Measurements from ENCODE around the gene MRNIP. TPM values are rescaled to one million over a fixed set of nuclear protein-coding genes. Genes with fewer than 3 reads are reported as not detected.
A peak's percentile ranks its signal among the peaks of the same experiment; 100 is the strongest.
"Not testable (repeated sequence)": the region's sequence is repeated elsewhere in the genome, so short reads cannot be mapped to it uniquely, and the experiment has no call there.

MRNIP gene
- total RNA-seq, 2 experiments from 2014 or later = 19.8 to 24.9 TPM

- Mint-ChIP-seq H3K4me1 (ENCODE audit: low read depth) (no peaks in the 10 kb centered on the region), H3K4me3 (no peak overlapping the region), H3K9me3 (no peaks in the 10 kb centered on the region), H3K27me3 (no peaks in the 10 kb centered on the region), H3K27ac (no peak overlapping the region), H3K36me3 (peaks cover 21% of the 10 kb centered on the region)
- ChIA-PET POLR2A (no interaction called here), CTCF (no interaction called here)
- DNase-seq = no peak
- intact Hi-C loops (cut with micrococcal nuclease) = no loop called here
These were observed 15.5 kb upstream of the MRNIP start for GRCh38 chr5:179874136-179874535.

GRCh38 chr5:179873588-179874110 lies 15.0 kb upstream of the MRNIP start:
- no peak overlapping the region for H3K4me3 Mint-ChIP-seq
- H3K36me3 Mint-ChIP-seq = peaks cover 21% of the 10 kb centered on the region
- H3K4me1 Mint-ChIP-seq (ENCODE audit: low read depth) = no peaks in the 10 kb centered on the region
- CTCF ChIA-PET = interaction anchor here (0.5 kb wide), 1 partner anchor 20 kb away, joined by 3 read pairs; no protein-coding TSS in a partner anchor
- intact Hi-C loops (cut with micrococcal nuclease) = no loop called here
- no peaks in the 10 kb centered on the region for H3K9me3 Mint-ChIP-seq
- POLR2A ChIA-PET = no interaction called here
- H3K27ac Mint-ChIP-seq = no peak overlapping the region
- H3K27me3 Mint-ChIP-seq = no peaks in the 10 kb centered on the region
- no peak for DNase-seq

GRCh38 chr5:179872828-179873575 lies 14.4 kb upstream of the MRNIP start:
- Mint-ChIP-seq H3K4me3 (no peak overlapping the region), H3K36me3 (peaks cover 24% of the 10 kb centered on the region), H3K27ac (no peak overlapping the region), H3K4me1 (ENCODE audit: low read depth) (no peaks in the 10 kb centered on the region), H3K27me3 (no peaks in the 10 kb centered on the region), H3K9me3 (no peaks in the 10 kb centered on the region)
- ChIA-PET POLR2A (no interaction called here), CTCF (interaction anchor here (0.5 kb wide), 1 partner anchor 20 kb away, joined by 3 read pairs; no protein-coding TSS in a partner anchor)
- intact Hi-C loops (cut with micrococcal nuclease) = no loop called here
- DNase-seq = no peak

GRCh38 chr5:179872055-179872827 lies 13.6 kb upstream of the MRNIP start:
- Mint-ChIP-seq H3K36me3 (peaks cover 20% of the 10 kb centered on the region), H3K4me1 (ENCODE audit: low read depth) (no peaks in the 10 kb centered on the region), H3K9me3 (no peaks in the 10 kb centered on the region), H3K27ac (no peak overlapping the region), H3K27me3 (no peaks in the 10 kb centered on the region), H3K4me3 (no peak overlapping the region)
- intact Hi-C loops (cut with micrococcal nuclease) = no loop called here
- ChIA-PET CTCF (no interaction called here), POLR2A (no interaction called here)
- no peak for DNase-seq

GRCh38 chr5:179871533-179871932 lies 12.9 kb upstream of the MRNIP start:
- H3K4me3 Mint-ChIP-seq; H3K9me3 Mint-ChIP-seq; H3K4me1 Mint-ChIP-seq (ENCODE audit: low read depth); H3K27ac Mint-ChIP-seq; intact Hi-C loops (cut with micrococcal nuclease); H3K27me3 Mint-ChIP-seq; DNase-seq: not testable (repeated sequence)
- ChIA-PET POLR2A (interaction anchor here (1.2 kb wide), 1 partner anchor 9 kb away, joined by 3 read pairs; no protein-coding TSS in a partner anchor), CTCF (interaction anchor here (1.2 kb wide), 1 partner anchor 70 kb away, joined by 4 read pairs; no protein-coding TSS in a partner anchor)
- peaks cover 17% of the 10 kb centered on the region for H3K36me3 Mint-ChIP-seq

GRCh38 chr5:179870952-179871351 lies 12.3 kb upstream of the MRNIP start:
- POLR2A ChIA-PET = interaction anchor here (1.2 kb wide), 1 partner anchor 9 kb away, joined by 3 read pairs; no protein-coding TSS in a partner anchor
- Mint-ChIP-seq H3K9me3 (no peaks in the 10 kb centered on the region), H3K4me1 (ENCODE audit: low read depth) (no peaks in the 10 kb centered on the region), H3K27me3 (no peaks in the 10 kb centered on the region), H3K27ac (no peak overlapping the region), H3K4me3 (no peak overlapping the region), H3K36me3 (peaks cover 15% of the 10 kb centered on the region)
- DNase-seq = no peak
- CTCF ChIA-PET = interaction anchor here (1.2 kb wide), 1 partner anchor 69 kb away, joined by 4 read pairs; no protein-coding TSS in a partner anchor
- intact Hi-C loops (cut with micrococcal nuclease) = no loop called here

- Mint-ChIP-seq H3K27me3 (no peaks in the 10 kb centered on the region), H3K4me1 (ENCODE audit: low read depth) (no peaks in the 10 kb centered on the region), H3K27ac (no peak overlapping the region), H3K9me3 (no peaks in the 10 kb centered on the region), H3K4me3 (no peak overlapping the region), H3K36me3 (peaks cover 15% of the 10 kb centered on the region)
- ChIA-PET CTCF (interaction anchor here (1.2 kb wide), 2 partner anchors 39 to 69 kb away, joined by 3 to 4 read pairs; no protein-coding TSS in a partner anchor), POLR2A (interaction anchor here (1.2 kb wide), 1 partner anchor 8 kb away, joined by 3 read pairs; no protein-coding TSS in a partner anchor)
- DNase-seq = peak; percentile 14
- intact Hi-C loops (cut with micrococcal nuclease) = no loop called here
These were observed 11.8 kb upstream of the MRNIP start for GRCh38 chr5:179870403-179870903.

- H3K9me3 Mint-ChIP-seq = no peaks in the 10 kb centered on the region
- H3K4me3 Mint-ChIP-seq = no peak overlapping the region
- H3K27me3 Mint-ChIP-seq = no peaks in the 10 kb centered on the region
- no peaks in the 10 kb centered on the region for H3K4me1 Mint-ChIP-seq (ENCODE audit: low read depth)
- H3K36me3 Mint-ChIP-seq = peaks cover 15% of the 10 kb centered on the region
- H3K27ac Mint-ChIP-seq = no peak overlapping the region
- ChIA-PET CTCF (interaction anchor here (1.2 kb wide), 1 partner anchor 38 kb away, joined by 3 read pairs; no protein-coding TSS in a partner anchor), POLR2A (no interaction called here)
- intact Hi-C loops (cut with micrococcal nuclease) = no loop called here
- no peak for DNase-seq
These were observed 11.2 kb upstream of the MRNIP start for GRCh38 chr5:179869641-179870402.

- H3K4me1 Mint-ChIP-seq (ENCODE audit: low read depth) = no peaks in the 10 kb centered on the region
- H3K27ac Mint-ChIP-seq = no peak overlapping the region
- no peaks in the 10 kb centered on the region for H3K27me3 Mint-ChIP-seq
- no peak for DNase-seq
- H3K36me3 Mint-ChIP-seq = peaks cover 14% of the 10 kb centered on the region
- H3K4me3 Mint-ChIP-seq = no peak overlapping the region
- CTCF ChIA-PET = interaction anchor here (1.2 kb wide), 1 partner anchor 37 kb away, joined by 3 read pairs; no protein-coding TSS in a partner anchor
- no peaks in the 10 kb centered on the region for H3K9me3 Mint-ChIP-seq
- intact Hi-C loops (cut with micrococcal nuclease) = no loop called here
- POLR2A ChIA-PET = no interaction called here
These were observed 10.5 kb upstream of the MRNIP start for GRCh38 chr5:179869101-179869500.

- CTCF ChIA-PET = no interaction called here
- POLR2A ChIA-PET = no interaction called here
- intact Hi-C loops (cut with micrococcal nuclease) = no loop called here
- DNase-seq = no peak
- peaks cover 16% of the 10 kb centered on the region for H3K36me3 Mint-ChIP-seq
- H3K27me3 Mint-ChIP-seq = no peaks in the 10 kb centered on the region
- H3K9me3 Mint-ChIP-seq = no peaks in the 10 kb centered on the region
- no peak overlapping the region for H3K4me3 Mint-ChIP-seq
- no peak overlapping the region for H3K27ac Mint-ChIP-seq
- H3K4me1 Mint-ChIP-seq (ENCODE audit: low read depth) = no peaks in the 10 kb centered on the region
These were observed 9.9 kb upstream of the MRNIP start for GRCh38 chr5:179868541-179868940.

- CTCF ChIA-PET = interaction anchor here (1.2 to 1.4 kb wide), 3 partner anchors 9 to 31 kb away, joined by 3 read pairs; partner anchors contain the start of gene MRNIP
- Mint-ChIP-seq H3K4me3 (no peak overlapping the region), H3K27me3 (no peaks in the 10 kb centered on the region), H3K4me1 (ENCODE audit: low read depth) (no peaks in the 10 kb centered on the region), H3K9me3 (no peaks in the 10 kb centered on the region), H3K36me3 (peaks cover 20% of the 10 kb centered on the region), H3K27ac (no peak overlapping the region)
- POLR2A ChIA-PET = no interaction called here
- intact Hi-C loops (cut with micrococcal nuclease) = no loop called here
- no peak for DNase-seq
These were observed 8.9 kb upstream of the MRNIP start for GRCh38 chr5:179867476-179867875.

Data from activated CD4-positive, alpha-beta memory T cell treated with anti-CD3 and anti-CD28 coated beads for 36 hours (primary cell).